Stimulated activated CD8-positive, alpha-beta memory T cell treated with anti-CD3 and anti-CD28 coated beads, Interleukin-7, amount 100 ng/mL, for 4 hours (primary cell): ENCODE measurements around the gene PPARA.
"Not testable (repeated sequence)": the region's sequence is repeated elsewhere in the genome, so short reads cannot be mapped to it uniquely, and the experiment has no call there.

Experiments used
- DNase-seq, 2 donors: peaks; one replicate each; pipeline ENCODE4 v3.0.0-alpha.2; 2020; ENCODE audit warnings: low read depth in 2 of 2

PPARA gene

GRCh38 chr22:46241396-46242007, 91.2 kb downstream of the PPARA start:
- DNase-seq, result no peak

GRCh38 chr22:46242076-46242475, 91.8 kb downstream of the PPARA start:
- DNase-seq, result no peak

DNA sequence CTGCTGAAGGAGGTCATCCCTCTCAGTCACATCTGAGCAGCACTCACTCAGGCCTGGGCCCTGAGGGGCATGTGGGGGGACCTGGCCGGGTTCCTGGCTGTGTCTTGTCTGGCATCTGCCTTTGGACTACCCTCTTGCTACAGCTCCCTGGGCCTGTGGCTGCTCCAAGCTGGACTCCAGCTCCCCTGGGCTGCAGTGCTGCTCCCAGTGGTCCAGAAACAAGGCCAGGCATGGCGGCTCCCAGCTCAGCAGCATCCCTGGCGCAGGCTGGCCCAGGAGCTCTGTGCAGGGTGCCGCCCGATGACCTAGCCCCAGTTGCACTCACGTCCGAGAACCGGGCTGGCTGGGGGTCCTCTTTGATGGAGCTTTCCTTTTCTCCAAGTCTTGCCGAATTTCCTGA, 94.4 kb downstream of the PPARA start:
- no peak for DNase-seq

- no peak for DNase-seq
Observed at GRCh38 chr22:46245511-46245910, 95.2 kb downstream of the PPARA start.

GRCh38 chr22:46246178-46246577, 95.9 kb downstream of the PPARA start:
- no peak for DNase-seq

GRCh38 chr22:46247443-46247975, 97.2 kb downstream of the PPARA start:
- no peak for DNase-seq

DNA sequence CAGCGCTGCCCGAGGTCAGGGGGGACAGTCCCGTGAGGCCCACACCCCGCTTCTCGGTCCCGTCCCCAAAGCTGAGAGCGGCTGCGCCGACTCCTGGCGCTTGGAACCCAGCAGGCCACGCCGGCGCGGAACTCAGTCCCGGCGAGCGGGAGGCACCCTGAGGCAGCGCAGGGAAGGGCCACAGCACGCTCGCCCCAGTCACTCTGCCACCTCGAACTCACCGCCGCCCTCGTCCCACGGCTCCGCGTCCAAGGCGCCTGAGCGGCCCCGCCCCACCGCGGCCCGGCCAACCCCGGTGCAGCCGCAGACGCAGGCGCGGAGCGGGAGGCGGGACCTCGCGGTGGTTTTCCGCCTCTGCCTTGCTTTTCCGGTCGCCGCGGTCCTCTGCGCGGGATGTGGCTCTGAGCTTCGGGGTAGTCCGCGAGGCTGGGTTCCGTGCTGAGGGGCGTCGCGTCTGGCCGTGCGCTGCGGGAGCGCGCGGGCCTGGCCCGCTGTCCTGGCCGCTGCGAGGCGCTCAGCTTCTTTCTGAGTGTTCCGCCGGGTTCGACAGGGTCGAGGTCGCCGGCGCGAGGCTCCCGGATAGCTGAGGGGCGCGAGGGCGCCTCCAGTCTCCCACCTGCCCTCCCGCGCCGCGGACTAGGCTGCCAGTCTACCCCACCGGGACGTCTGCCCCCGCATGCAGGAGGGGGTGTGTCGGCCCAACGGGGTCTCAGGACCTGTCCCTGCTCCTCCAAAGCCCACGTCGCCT, 99.9 kb downstream of the PPARA start, which contains the start of gene CDPF1:
TSS of gene CDPF1 (minus strand) at position 259 of the 748 bp plus-strand sequence. CDS start 2,009 bp downstream, outside the sequence.
- peak; percentile 77 to 93 for DNase-seq

- DNase-seq, result no peak
Observed at GRCh38 chr22:46250783-46251125, 100.4 kb downstream of the PPARA start.

DNA sequence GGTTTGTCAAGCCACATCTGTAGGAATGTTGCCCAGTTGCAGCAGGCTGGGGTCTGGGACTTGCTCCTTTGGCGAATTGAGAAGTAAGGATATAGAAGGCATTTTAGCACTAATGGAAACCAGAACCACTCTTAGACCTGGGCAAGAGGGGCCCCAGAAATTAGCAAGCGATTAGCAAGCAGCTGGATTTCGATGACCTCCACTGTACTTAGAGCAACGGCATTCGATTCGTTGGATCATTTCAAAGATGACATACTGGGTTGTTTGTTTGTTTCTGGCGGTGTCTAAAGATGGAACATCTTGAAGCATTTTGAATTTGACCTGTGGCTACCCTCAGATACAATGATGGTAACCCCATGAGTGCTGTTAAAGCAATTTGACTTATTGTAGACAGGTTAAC, 100.9 kb downstream of the PPARA start:
- no peak for DNase-seq

GRCh38 chr22:46251816-46252380, 101.6 kb downstream of the PPARA start:
- DNase-seq, result no peak

DNA sequence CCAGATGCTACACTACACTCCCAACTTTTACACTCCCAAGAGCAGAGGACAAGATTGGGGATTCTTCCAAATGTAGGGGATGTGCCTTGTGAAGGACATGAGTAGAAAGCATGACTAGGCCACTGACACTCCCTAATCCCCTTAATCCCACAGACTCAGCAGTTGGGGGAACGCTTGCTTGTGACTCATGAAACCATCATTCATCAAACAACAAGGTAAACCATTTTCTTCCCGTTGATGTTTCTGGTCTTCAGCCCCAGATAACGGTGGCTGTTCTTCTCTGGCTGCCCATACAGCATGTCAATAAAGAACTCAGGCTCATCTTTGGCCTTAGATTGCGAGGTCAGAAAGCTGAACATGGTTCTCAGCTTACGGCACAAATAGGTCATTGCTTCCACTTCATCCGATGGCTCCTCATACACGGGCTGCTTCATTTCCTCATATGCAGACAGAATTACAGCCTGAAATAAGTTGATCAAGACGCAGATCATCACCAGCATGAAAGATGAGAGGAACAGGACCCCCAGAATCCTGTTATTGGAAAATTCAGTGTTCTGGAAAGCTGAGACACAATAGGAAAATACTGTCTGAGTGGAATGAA, 106.1 kb downstream of the PPARA start:
- no peak for DNase-seq

DNA sequence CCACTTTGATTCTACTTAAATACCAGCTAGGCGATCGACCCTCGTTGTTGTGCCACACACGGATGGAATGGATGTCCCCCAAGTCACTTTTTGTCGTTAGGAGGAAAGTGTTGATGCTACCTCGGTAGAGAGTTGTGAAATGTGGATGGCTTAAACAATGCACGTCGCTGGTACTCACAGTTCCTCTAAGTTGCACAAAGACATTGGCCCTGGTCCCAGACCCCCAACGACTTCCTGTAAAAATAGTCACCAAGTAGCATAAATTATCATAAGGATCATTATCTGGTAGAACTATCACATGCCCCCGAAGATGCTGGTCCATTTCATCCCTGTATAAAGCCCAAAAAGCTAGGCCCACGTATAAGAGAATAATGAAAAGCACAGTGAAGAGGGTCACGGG, 109.0 kb downstream of the PPARA start:
- no peak for DNase-seq

DNA sequence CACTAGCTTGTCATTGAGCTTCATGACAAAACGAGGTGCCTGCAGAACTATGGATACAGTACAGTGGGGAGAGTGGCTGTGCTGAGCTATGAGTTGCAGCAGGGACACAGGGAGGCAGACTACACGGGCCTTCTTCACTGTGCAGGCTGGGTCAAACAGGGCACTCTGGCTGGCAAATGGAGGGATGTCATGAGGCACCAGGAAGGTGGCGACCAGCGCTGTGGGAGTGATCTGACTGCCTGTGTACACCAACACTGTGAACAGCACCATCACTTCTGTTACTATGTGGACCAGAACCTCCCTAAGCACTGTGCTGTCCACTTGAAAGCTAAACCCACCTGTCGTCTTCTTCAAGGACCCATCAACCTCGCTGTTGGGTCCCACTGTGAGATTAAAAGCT, 109.7 kb downstream of the PPARA start:
- DNase-seq, result no peak

GRCh38 chr22:46262449-46263215, 112.3 kb downstream of the PPARA start:
- peak in 1 of 2 donors; percentile 27 for DNase-seq

- no peak for DNase-seq
Observed at GRCh38 chr22:46263216-46263590, 112.9 kb downstream of the PPARA start, which contains the start of gene PKDREJ. PKDREJ (minus strand) TSS chr22:46263343; CDS start chr22:46263322, 21 bp downstream.

- DNase-seq, result not testable (repeated sequence)
Observed at GRCh38 chr22:46264520-46264919, 114.2 kb downstream of the PPARA start.

GRCh38 chr22:46265627-46266026, 115.3 kb downstream of the PPARA start:
- DNase-seq, result not testable (repeated sequence)

DNA sequence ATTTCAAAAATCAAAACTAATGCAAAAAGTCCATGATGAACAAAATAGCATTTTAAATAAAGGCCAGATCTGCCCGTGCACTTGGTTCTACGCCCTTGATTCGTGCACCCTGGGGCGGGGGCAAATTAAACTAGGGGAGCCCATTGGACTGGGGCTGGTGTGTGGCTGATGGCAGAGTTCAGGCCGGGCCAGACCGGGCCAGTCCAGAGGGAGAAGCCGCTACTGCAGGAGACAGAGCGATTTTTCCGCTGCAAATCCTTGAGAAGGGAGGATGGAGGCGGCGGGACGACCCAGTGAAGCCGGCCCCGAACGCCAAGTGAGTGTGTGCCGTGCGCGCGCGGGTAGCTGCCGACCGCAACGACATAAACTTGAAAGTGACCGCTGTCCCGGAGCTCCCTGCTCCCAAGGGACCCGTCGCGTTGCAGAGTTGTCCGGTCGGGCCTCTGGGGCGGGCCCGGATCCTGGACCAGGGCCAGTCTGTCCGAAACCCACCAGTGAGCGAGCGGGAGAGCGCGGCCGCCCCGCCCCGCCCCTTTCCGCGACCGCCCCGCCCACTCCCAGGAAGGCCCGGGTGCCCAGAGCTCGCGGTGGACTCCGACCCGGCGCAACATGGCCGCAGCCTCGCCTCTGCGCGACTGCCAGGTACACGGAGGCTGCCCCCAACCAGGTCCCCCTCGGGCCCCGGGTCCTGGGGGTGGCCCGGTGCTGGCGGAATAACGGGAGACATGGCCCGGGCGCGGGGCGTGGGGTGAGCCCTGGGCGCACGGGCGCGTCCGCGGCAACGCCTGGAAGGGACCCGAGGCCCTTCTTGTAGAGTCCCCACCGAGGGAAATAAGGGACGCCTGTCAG, 117.3 kb downstream of the PPARA start, which contains the start of gene TTC38:
TSS of gene TTC38 (plus strand) at position 578 of the 849 bp plus-strand sequence. CDS start at position 610, 32 bp downstream.
- DNase-seq, result peak in 1 of 2 donors; percentile 53

GRCh38 chr22:46269564-46269963, 119.2 kb downstream of the PPARA start:
- no peak for DNase-seq

DNA sequence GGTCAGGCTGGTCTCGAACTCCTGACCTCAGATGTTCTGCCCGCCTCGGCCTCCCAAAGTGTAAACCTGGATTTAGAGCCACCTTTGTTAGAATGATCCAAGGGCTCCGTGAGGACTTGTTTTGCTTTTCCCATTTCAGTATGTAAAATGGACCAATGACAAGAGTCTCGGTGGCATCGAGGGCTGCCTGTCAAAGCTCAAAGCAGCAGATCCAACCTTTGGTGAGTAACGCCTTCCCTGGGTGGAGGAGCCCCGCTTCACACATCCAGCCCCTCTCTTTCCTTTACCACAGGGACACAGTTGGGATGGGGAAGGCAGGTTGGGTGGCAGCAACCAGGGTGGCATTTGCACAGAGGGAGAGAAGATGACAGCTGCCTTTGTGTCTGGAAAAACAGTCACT, 121.9 kb downstream of the PPARA start:
- DNase-seq, result no peak
